Bronchial epithelial cell (primary cell): ENCODE data around the gene CFAP74. TPM values are rescaled to one million over a fixed set of nuclear protein-coding genes. Genes with fewer than 3 reads are reported as not detected.

Experiments used
- DNase-seq: peaks from one replicate; pipeline ENCODE4 v3.0.0-alpha.2; 2010; ENCODE audit warnings: low read depth
- FAIRE-seq: peaks from 2 replicates; lab custom pipeline; 2011; peaks lifted over from hg19 to GRCh38; lab: Jason Lieb, UNC
- H3K27me3 ChIP-seq: 2 replicates; pipeline ENCODE4 v1.5.1; 2011; ENCODE audit warnings: low read length; ENCODE audit not compliant: control insufficient read depth, insufficient read depth
- H3K36me3 ChIP-seq: 2 replicates; pipeline ENCODE4 v1.5.1; 2011; ENCODE audit warnings: low read length; ENCODE audit not compliant: control insufficient read depth, insufficient read depth
- H3K4me3 ChIP-seq: 2 replicates; pipeline ENCODE4 v1.5.1; 2011; ENCODE audit warnings: mild to moderate bottlenecking, low read depth, low read length, control low read depth
- CTCF ChIP-seq: IDR thresholded peaks from 2 replicates; pipeline ENCODE4 v1.5.1; 2011; ENCODE audit warnings: mild to moderate bottlenecking, moderate library complexity, low read length, control low read depth, inconsistent platforms; ENCODE audit not compliant: insufficient read depth, severe bottlenecking
- total RNA-seq: library from RNA; depleted of rRNA; stranded (reverse); fragments of >200 nt; gene quantifications from 2 replicates; pipeline ENCODE4 v1.2.1, GENCODE V29; 2014

Gene CFAP74
- not detected in 2 replicates for total RNA-seq

DNA sequence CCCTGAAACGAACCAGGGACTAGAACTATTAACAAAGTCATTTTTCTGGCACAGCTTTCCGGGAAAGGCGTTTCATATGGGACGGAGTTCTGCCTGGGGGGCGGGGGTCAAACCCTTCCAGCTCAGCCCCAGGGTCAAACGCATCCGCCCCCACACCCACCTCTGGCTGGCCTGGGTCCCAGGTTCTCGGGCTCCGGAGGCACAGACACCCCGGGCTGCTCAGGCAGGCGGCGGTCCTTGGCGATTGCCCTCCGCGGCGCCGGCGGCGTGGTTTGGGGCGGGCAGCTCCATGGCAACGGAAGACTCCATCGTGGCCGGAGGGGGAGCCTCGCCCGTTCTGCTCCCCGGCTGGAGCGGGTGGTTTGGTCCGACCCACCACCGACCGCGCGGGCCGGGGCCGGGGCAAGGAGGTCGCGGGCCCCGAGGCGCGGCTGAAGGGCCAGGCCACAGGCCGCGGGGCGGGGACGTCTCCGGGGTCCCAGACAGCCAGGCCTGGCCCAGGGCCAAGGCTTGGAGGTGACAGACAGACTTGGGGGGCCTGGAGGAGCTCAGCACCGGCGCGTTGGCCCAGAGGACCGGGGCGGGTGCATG is at the start of gene CFAP74:
CFAP74 (minus strand) TSS at position 246 of the 591 bp plus-strand sequence. CDS start 12,830 bp downstream, outside the sequence.
- no peak for TF ChIP-seq CTCF
- Histone ChIP-seq H3K36me3 (no peaks in the 10 kb centered on the region), H3K27me3 (peaks cover 3% of the 10 kb centered on the region), H3K4me3 (no peak within 1 kb of the TSS)
- FAIRE-seq (no peak), DNase-seq (no peak)

- FAIRE-seq (no peak), DNase-seq (no peak)
- Histone ChIP-seq H3K36me3 (peaks cover 8% of the 10 kb centered on the region), H3K4me3 (no peak overlapping the region), H3K27me3 (no peaks in the 10 kb centered on the region)
- no peak for TF ChIP-seq CTCF
Measured at GRCh38 chr1:2053217-2053616, 49.6 kb upstream of the CFAP74 start.

- Histone ChIP-seq H3K27me3 (no peaks in the 10 kb centered on the region), H3K36me3 (peaks cover 8% of the 10 kb centered on the region), H3K4me3 (no peak overlapping the region)
- TF ChIP-seq CTCF: no peak
- DNase-seq (no peak), FAIRE-seq (no peak)
Measured at GRCh38 chr1:2052756-2053155, 49.2 kb upstream of the CFAP74 start.

DNA sequence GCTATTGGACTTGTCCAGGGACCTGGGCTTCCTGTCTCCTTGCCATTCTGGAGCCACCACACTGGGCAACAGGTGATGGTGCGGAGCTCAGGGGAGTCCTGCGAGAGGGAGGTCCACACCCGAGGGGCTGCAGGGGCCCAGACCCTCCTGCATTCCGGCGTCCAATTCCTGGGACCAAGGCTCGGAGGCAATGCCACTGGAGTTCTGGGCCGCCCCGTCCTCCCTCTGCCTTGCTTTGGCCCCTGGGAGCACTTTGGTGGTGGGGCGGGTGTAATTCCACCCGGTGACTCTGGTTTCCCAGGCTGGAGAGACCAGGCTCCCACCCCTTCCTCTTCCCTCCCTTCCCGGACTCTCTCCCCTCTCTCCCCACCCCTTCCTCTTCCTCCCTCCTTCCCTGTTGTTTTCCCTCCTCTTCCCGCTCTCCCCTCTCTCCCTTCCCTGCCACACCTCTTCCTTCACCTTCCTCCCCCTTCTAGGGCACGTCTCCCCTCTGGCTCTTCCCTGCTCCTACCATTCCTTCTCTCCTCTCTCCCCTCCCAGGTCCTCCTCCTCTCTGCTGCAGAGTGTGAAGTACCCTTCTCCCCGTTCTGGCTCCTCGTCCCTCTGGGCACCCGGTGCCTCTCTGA is 48.6 kb upstream of the CFAP74 start:
- FAIRE-seq (no peak), DNase-seq (no peak)
- TF ChIP-seq CTCF: no peak
- Histone ChIP-seq H3K27me3 (no peaks in the 10 kb centered on the region), H3K4me3 (no peak overlapping the region), H3K36me3 (peaks cover 8% of the 10 kb centered on the region)

GRCh38 chr1:2050793-2051682 is 47.5 kb upstream of the CFAP74 start:
- TF ChIP-seq CTCF: no peak
- DNase-seq: no peak
- FAIRE-seq: no peak
- peaks cover 5% of the 10 kb centered on the region for H3K36me3 ChIP-seq
- H3K27me3 ChIP-seq: no peaks in the 10 kb centered on the region
- H3K4me3 ChIP-seq: peak overlapping the region; percentile 93
